GM19240 (cell line): ENCODE results near the gene SERAC1.
"Not testable (repeated sequence)": the region's sequence is repeated elsewhere in the genome, so short reads cannot be mapped to it uniquely, and the experiment has no call there.

Experiments used
- DNase-seq: peaks from one replicate; pipeline ENCODE4 v3.0.0; 2011; ENCODE audit warnings: low spot score; ENCODE audit not compliant: insufficient read length

SERAC1 gene

DNA sequence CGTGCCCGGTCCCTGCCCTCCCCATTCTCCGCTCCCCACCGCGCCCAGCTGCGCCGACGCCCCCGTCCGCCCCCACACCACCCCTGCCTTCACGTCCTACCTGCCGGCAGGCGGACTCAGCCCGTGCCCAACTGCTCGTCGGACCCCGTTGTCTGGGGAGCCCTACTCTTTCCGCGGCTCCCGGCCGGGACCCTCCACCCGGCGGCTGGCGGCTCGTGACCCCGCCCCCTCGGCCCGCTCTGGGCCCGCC is at the start of gene SERAC1:
Gene SERAC1, minus strand, starts transcription at position 223 of the 250 bp plus-strand sequence. CDS start 9,899 bp downstream, outside the sequence.
- peak; percentile 12 for DNase-seq

DNA sequence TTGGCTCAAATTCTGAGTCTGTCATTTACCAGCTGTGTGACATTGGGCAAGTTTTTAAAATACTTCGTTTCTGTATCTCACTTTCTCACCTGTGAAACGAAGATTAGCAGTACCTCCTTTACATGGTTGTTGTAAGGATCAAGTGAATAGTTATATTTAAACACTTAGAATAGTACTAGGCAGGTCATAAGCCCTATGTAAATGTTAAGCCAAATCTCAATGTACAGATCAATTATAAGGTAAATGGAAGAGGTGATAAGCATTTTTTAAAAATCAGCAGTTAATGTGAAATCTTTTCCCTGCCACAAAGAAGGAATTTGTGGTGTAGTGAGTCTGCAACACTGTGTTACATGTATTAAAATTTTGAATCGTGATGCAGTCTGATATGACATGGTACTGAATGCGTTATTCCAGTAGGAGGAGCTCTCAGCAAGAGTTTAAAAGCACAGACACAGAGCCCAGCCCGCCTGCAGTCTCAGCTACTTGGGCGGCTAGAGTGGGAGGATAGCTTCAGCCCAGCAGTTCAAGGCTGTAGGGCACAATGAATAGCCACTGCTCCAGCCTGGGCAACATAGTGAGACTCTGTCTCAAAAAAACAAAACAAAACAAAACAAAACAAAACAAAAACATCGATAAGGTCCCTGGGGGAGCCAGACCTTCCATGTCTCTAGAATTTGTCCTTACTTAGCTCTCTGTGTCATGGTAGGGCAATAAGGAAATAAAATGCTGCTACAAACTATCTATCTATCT is 46.0 kb upstream of the SERAC1 start:
- DNase-seq: no peak

DNA sequence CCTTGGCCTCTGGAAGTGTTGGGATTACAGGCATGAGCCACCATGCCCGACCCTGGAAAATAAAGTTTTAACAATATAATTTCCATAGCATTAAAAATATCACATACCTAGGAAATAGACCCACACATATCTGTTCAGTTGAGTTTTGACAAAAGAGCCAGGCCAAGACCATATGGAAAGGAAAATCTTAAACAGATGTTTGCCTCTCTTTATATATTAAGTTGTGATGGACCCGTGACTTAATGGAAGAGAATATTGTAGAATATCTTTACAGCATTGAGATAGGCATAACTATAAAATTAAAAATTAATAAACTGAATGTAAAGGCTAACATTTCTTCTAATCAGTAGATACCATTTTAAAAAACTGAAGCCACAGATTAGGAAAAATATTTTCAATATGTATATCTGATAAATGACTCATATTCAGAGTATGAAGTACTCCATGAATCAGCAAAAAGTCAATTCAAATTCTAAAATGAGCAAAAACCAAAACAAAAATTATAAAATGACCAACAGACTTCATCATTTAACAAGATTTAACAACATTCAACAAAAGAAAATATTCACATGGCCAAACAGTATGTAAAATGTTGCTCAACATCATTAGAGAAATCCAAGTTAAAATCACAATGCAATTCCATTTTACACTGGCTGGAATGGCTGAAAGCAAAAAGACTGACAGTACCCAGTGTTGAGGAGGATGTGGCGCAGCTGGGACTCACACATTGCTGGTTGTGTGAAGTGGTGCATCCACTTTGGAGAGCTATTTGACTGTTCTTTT is 43.4 kb upstream of the SERAC1 start:
- DNase-seq: no peak

DNA sequence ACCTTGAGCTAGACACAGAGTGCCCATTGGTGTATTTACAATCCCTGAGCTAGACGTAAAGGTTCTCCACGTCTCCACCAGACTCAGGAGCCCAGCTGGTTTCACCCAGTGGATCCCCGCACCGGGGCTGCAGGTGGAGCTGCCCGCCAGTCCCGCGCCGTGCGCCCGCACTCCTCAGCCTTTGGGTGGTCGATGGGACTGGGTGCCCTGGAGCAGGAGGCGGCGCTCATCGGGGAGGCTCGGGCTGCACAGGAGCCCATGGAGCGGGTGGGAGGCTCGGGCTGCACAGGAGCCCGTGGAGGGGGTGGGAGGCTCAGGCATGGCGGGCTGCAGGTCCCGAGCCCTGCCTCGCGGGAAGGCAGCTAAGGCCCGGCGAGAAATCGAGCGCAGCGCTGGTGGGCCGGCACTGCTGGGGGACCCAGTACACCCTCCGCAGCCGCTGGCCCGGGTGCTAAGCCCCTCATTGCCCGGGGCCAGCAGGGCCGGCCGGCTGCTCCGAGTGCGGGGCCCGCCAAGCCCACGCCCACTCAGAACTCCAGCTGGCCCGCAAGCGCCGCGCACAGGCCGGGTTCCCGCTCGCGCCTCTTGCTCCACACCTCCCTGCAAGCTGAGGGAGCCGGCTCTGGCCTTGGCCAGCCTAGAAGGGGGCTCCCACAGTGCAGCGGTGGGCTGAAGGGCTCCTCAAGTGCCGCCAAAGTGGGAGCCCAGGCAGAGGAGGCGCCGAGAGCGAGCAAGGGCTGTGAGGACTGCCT is 41.7 kb upstream of the SERAC1 start:
- DNase-seq: not testable (repeated sequence)

DNA sequence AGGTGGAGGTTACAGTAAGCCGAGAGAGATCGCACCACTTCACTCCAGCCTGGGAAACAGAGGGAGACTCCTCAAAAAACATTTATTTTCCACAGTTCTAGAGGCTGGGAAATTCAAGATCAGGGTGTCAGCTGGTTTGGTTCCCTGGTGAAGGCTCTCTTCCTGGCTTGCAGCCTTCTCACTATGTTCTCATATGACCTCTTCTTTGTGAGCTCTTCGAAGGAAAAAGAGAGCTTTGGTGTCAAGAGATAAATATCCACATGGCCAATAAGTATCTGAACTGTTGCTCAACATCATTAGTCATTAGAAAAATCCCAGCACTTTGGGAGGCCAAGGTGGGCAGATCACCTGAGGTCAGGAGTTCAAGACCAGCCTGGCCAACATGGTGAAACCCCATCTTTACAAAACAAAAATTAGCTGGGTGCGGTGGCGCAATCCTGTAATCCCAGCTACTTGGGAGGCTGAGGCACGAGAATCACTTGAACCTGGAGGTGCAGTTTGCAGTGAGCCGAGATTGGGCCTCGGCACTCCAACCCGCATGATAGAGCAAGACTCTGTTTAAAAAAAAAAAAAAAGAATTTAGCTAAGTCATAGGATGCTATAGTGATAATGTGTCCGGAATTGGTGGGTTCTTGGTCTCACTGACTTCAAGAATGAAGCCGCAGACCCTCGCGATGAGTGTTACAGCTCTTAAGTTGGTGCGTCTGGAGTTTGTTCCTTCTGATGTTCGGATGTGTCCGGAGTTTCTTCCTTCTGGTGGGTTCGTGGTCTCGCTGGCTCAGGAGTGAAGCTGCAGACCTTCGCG is 40.4 kb upstream of the SERAC1 start:
- not testable (repeated sequence) for DNase-seq

DNA sequence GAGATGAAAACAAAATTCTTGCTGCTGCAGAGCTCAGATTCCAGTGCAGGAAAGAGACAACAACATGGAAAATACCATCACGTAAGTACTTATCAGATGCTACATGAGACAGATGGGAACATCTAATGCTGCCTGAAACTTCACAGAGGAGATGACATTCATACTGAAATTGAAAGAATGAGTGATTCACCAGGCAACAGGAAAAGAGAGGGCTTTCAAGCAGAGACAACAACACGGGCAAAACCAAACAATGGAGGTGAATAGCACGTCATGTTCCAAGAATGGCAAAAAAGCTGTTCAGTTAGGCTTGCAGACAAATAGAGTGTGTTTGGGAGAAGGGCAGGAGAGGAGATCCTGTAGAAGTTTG is 39.3 kb upstream of the SERAC1 start:
- DNase-seq: peak; percentile 61

DNA sequence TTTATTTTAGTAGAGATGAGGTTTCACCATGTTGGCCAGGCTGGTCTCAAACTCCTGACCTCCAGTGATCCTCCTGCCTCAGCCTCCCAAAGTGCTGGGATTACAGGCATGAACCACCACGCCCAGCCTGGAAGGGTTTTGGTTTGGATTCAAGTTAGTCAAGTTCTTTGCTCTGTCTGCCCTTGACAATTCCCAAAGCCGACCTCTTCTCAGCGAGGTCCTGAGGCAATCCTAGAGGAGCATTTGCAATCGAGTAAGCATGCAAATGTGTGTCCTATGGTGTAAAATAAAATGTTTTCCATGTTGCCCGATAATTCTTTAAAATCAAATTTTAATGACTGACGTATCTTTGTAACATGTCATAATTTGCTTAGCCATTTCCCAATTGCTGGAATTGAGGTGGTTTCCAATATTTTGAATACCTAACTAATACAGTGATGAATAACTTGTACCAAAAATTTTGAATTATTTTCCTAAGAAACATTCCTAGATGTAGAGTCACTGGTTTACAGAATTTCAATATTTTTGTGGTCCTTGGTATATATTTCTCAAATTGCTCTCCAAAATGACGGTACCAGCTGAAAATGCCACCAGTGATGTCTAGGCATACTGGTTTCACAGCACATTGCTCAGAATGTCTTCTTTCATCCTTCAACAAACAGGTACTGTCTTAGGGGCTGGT is 38.8 kb upstream of the SERAC1 start:
- no peak for DNase-seq

DNA sequence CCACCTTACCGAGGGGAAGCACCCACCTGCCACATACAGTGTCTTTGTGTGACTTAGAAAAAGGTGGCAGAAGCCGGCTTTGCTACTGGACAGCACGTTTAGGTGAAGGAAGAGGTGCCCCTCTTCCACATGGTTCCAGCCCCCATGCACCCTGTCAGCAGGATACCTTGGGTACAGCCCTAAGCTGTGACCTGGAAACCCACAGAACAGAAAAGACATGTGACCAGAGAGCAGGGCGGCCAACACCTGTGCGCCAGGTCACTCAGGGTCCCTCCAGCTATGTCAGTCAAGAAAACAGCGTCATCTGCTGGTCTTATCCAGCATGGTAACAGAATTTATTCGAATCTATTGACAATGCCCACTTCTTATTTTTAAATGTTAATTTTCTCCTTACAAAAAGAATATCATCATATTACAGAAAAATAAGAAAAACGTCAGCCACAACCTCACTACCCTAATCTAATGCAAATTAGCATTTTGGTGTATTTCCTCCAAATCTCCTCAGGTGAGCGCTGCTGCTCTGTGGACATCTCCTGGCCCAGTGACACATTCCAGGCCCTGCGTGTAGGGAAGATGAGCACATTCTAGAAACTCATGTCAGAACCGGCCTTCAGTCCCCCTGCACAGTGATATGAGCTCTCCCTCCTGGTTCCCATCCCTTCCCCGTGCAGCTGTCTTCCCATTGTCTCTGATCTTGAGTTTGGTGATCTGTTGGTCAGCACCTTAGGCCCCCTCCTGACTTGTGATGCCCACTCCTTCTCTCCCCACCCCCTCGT is 37.3 kb upstream of the SERAC1 start:
- DNase-seq: no peak

DNA sequence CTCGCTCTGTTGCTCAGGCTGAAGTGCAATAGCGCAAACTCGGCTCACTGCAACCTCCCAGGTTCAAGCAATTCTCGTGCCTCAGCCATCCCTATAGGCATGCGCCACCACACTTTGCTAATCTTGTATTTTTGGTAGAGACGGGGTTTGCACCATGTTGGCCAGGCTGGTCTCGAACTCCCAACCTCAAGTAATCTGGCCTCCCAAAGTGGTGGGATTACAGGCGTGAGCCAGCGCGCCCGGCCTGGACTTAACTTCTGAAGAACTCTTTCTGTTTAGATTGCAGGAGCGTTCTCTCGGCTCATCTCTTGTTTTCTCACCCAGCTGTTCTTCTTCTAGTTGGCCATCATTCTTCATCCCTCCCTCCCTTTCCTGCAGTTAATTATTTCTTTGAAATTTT is 30.4 kb upstream of the SERAC1 start:
- DNase-seq: no peak

DNA sequence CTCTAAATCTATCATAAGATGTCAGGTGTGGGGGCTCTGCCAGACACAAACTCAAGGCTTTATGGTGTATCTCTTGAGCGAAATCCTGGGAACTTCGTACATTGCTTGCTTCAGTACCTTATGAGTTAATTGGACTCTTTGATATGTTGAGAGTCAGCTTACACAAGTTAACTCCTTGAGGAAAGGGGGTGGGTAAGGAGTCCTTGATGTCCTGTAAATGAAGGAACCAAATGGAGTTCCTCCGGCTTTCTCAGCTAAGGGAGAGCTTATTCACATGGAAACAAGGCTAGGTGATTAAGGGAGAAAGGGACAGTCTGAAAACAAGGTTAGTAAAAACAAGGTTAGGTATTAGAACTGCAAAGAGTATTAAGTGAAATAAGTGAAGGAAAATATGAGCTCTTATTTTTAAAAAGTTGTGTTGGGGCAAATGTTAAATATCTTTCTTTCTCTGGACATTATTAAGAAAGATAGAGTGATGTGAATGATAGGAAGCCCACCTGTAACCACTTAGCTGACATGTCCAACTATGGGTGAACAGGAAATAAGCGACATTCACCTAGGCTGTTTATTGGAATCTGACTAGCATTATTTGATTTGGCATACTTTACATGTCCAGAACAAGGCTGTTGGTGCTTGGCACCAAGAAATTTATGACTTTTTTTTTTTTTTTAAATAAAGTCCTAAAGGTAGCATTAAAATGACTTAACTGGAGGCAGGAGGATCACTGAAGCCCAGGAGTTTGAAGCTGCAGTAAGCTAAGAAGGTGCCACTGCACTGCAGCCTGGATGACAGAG is 26.6 kb upstream of the SERAC1 start:
- no peak for DNase-seq

DNA sequence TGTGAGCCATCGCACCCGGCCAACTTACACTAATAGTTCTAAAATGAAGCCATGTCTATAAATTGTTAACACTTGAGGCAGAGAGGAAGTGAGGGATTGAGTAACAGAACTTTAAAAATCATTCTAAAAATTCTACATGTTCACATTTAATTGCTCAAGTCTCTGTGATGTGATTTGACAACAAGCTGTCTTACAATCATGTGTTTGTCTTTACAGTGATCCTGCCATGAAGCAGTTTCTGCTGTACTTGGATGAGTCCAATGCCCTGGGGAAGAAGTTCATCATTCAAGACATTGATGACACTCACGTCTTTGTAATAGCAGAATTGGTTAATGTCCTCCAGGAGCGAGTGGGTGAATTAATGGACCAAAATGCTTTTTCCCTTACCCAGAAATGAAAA is 23.7 kb upstream of the SERAC1 start:
- no peak for DNase-seq

DNA sequence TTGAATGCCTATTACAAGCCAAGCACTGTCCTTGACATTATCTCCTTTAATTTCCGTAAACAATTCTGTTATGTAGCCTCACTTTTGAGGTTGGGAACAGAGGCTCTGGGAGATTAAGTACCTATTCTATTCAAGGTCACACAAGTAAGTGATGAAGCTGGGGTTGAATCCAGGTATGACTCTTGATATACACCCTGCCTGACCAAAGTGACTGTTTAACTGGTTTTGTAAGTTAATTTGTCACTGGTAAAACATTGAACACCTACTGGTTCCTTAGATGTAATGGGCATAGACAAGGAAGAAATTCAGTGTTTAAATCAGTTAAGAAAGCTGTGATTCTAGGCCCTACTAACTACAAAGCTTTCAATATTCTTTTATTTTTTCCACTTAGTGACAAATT is 23.0 kb upstream of the SERAC1 start:
- DNase-seq: no peak

DNA sequence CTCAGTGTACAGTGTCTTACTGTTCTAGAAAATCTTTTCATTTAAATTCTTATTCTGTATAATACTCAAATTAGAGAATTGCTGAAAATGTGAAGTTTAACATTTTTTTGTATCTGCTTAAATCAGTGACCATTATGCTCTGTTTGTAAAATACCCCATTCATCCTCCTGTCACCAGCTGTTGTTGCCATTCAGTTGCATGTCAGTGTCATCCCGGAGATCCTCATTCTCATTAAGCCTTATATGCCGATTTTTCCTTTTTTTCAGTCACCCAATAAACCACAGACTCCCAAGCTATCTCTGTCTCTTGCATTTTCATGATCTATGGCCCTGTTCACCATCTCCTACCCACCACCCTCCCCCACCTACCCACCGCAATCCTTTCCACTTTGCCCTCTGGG is 20.5 kb upstream of the SERAC1 start:
- DNase-seq: no peak

DNA sequence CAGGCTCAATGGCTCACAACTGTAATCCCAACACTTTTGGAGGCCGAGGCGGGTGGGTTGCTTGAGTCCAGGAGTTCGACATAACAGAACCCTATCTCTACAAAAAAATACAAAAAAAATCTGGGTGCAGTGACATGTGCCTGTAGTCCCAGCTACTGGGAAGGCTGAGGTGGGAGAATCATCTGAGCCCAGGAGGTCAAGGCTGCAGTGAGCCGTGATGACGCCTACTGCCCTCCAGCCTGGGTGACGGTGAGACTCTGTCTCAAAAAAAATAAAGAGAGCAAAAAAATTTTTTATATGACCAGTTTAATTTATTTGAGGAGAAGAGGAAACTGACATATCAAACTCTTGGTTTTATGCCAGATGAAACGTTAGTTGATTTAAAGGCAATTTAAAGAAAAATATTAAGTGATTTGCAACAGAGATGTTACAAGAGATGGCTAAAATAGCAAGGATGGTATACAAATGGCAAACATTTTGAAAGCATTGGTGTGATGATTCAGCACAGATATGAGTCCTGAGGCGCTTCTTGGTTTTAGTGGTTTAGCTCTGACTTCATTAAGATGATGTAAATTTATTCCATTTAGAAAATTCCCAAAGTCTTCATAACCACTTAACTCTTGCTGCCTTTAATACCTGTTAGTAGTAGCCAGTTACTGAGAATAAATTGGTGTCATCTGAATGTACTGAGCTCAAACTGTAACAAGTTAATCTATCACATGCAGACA is 17.8 kb upstream of the SERAC1 start:
- DNase-seq: no peak

DNA sequence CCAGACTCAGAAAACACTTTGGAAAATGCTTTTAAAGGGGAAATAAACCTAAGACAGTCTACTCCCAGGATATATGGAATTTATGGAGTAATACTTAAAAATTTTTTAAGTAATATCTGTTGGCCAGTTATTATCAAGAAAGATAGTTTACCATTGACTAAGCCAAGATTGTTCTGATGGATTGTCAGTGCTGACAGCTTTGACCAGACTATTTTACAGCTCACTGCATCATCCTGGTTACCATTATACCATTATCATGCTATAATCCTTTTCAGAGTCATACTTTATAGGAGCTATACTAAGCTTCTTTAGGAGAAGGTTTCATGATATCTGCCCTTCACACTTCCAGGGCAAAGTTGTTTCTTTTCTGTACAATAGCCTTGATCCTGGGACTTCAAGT is 16.5 kb upstream of the SERAC1 start:
- DNase-seq: no peak

DNA sequence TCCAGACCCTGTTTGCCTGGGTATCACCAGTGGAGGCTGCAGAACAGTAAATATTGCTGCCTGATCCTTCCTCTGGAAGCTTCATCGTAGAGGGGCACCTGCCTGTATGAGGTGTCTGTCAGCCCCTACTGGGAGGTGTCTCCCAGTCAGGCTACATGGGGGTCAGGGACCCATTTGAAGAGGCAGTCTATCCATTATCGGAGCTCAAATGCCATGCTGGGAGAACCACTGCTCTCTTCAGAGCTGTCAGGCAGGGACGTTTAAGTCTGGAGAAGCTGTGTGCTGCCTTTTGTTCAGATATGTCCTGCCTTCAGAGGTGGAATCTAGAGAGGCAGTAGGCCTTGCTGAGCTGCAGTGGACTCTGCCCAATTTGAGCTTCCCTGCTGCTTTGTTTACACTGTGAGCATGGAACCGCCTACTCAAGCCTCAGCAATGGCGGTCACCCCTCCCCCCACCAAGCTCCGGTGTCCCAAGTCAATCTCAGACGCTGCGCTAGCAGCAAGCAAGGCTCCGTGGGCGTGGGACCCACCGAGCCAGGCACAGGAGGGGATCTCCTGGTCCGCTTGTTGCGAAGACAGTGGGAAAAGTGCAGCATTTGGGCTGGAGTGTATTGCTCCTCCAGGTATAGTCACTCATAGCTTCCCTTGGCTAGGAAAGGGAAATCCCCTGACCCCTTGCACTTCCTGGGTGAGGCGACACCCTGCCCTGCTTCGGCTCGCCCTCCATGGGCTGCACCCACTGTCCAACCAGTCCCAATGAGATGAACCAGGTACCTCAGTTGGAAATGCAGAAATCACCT is 15.3 kb upstream of the SERAC1 start:
- DNase-seq: not testable (repeated sequence)

DNA sequence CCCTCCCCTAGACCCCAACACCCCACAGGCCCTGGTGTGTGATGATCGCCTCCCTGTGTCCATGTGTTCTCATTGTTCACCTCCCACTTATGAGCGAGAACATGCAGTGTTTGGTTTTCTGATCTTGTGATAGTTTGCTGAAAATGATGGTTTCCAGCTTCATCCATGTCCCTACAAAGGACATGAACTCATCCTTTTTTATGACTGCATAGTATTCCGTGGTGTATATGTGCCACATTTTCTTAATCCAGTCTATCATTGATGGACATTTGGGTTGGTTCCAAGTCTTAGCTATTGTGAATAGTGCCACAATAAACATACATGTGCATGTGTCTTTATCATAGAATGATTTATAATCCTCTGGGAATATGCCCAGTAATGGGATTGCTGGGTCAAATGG is 9.7 kb upstream of the SERAC1 start:
- not testable (repeated sequence) for DNase-seq

DNA sequence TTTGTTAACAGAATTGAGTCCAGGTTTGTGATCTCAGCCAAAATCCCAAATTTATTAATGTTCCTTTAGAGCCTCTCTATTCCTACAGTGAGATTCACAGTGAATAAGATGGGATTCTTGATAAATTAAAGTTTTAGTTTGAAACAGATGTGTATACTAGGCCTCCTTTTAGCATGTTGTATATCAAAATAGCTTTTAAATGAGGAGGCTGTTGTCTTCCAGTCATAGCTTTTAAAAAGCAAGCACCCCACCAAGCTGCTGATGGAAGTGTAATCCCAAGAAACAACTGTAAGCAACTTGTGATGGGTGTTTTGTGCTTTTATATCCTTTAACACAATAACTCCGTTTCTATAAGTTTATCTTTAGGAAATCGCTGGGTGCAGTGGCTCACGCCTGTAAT is 7.0 kb upstream of the SERAC1 start:
- DNase-seq: no peak
